ENCODE data around the gene PCP4L1.
"Not testable (repeated sequence)": the region's sequence is repeated elsewhere in the genome, so short reads cannot be mapped to it uniquely, and the experiment has no call there.

Gene PCP4L1

DNA sequence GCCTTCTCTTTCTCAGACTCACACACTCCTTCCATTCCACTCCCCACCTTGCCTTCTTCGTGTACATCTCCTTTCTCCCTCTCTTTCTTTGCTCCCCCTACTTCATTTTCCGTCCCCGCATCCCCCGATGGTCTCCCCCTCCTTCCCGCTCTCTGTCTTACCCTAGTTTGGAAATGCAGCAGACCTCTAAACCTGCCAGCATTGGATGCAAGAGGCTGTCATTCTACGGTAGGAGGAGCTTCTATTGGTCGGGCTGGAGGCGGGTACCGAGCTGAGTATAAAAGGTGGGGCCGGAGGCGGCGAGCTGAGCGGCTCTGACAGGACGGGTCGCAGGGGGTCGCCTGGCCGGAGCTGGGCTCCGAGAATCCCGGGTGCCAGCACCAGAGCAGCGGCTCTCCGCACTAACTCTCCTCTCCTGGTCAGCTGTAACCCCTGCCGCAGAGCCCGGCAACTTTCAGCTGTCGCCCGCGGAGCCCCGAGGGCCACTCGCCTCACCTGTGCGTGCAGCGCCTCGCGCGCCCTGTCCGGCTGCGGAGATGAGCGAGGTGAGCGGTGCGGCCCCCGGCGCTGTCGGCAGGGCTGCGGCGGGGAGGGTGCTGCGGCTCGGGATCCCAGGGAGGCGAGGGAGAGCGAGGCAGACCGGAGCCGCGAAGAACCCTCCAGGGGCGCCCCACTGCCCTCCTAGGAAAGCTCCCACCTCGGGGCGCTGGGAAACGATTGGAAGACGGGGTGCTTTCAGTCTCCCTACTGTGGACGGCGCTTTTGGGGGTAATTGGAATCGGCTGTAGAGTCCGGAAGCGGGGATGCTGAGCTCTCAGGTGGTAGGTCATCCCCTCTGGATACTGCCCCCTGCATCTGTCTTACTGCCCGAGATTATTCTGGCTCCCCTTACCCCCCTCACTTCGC lies at the start of gene PCP4L1:
PCP4L1 (plus strand) TSS at position 307 of the 906 bp plus-strand sequence; CDS start at position 537, 230 bp downstream.
- no peak for DNase-seq (ENCODE audit: low spot score)

DNA sequence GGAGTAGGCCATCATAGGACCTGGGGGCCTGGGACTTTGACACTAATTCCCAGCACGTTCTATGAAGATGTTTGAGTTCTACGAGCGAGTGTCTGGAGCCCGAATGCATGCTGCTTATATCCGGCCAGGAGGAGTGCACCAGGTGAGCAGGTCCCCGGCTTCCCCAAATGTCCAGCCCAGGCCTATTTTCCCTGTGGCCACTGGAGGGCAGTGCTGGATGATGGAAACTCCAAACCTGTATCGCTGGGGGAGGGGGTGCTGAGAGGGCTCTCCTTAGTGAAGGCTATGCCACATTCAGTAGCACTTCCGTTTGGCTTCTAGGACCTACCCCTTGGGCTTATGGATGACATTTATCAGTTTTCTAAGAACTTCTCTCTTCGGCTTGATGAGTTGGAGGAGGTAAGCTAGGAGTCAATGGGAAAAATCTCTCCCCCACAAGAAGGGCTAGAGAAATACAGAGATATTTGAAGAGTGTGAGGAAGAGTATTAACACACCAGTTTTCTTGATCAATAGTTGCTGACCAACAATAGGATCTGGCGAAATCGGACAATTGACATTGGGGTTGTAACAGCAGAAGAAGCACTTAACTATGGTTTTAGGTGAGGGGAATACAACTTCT lies 48.6 kb upstream of the PCP4L1 start:
- peak; percentile 90 for DNase-seq (ENCODE audit: low spot score)

DNA sequence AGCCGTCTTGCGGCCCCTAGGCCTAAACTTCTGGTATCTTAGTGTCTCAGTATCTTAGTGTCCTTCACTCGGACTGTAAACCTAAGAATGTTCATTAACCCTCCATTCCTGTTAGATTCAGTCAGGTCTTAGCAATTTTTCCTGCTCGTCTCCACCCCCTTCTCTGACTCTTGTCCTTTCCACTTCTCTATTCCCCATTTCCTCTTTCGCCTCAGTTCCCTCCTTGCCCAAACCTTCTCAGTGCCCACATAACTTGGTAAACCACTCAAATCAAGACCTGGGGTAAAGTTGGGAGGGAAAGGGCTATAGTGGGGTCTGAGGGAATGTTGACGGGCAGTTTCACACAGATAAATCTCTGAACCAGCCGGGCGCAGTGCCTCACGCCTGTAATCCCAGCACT lies 44.2 kb upstream of the PCP4L1 start:
- no peak for DNase-seq (ENCODE audit: low spot score)

DNA sequence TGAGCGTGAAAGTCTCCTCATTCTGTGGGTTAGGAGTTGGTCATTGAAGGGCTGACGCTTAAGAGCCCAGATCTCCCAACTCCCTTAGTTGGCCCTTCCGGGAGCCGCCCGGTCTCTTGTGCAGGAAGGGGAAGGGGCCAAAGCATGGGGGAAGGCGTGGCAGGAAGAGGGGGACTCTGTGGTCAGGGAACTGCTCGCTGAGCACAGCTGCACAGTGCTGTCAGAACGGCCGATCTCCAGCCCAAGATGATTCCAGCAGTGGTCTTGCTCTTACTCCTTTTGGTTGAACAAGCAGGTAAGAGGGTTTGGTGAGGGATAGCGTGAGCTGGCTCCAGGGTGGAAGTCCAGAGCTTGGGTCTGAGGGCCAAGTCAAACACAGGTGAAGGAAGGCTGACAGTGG lies 43.5 kb upstream of the PCP4L1 start, which contains the start of gene FCER1G:
FCER1G (plus strand) TSS at position 220 of the 400 bp plus-strand sequence; CDS start at position 247, 27 bp downstream.
- no peak for DNase-seq (ENCODE audit: low spot score)

DNA sequence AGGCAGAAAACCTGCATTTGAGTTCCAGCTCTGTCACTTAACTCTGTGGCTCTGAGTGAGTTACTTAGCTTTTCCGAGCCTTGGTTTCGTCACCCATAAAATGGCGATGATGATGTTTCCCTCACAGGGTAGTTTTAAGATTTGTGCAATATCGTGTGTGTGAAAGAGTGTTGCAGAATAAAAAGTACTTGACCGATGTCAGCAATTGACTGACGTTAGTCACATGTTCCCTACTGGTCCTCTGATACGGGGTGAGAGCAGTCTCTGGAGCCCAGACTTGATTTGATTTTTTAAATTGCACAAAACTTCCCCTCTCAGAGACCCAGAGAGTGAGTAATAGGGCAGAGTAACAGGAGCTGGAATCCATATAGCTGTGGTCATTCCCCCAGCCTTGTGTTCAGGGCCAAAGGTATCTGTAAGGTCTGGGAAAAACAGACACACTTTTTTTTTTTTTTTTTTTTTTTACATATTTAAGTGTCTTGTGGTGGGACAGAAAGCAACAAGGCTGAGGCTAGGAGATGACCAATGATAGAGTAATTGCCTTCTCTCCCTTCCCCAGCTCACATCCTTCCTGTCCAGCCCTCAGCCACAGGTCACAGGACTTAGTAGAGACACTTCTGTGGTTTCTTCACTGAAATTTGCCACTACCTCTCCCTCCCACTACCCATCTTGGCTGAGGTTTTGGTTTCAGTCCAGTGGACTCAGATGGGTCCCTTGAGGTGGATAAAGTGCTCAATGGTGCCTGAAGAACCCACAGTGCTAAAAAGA lies 41.4 kb upstream of the PCP4L1 start:
- DNase-seq (ENCODE audit: low spot score): no peak

DNA sequence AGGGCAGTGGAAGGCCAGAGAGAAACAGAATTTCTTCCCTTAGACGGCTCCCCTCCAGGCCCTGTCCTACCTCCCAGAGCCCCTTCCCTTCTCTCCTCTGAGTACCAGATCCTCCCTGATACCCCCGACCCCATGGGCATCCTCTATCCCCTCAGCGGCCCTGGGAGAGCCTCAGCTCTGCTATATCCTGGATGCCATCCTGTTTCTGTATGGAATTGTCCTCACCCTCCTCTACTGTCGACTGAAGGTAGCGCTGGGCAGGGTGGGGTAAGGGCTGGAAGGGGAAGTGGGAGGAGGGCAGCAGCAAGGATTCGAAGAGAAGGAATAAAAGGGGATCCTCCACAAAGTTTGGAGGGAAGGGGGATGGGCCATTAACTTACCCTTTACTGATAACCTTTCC lies 40.7 kb upstream of the PCP4L1 start:
- DNase-seq (ENCODE audit: low spot score): no peak

DNA sequence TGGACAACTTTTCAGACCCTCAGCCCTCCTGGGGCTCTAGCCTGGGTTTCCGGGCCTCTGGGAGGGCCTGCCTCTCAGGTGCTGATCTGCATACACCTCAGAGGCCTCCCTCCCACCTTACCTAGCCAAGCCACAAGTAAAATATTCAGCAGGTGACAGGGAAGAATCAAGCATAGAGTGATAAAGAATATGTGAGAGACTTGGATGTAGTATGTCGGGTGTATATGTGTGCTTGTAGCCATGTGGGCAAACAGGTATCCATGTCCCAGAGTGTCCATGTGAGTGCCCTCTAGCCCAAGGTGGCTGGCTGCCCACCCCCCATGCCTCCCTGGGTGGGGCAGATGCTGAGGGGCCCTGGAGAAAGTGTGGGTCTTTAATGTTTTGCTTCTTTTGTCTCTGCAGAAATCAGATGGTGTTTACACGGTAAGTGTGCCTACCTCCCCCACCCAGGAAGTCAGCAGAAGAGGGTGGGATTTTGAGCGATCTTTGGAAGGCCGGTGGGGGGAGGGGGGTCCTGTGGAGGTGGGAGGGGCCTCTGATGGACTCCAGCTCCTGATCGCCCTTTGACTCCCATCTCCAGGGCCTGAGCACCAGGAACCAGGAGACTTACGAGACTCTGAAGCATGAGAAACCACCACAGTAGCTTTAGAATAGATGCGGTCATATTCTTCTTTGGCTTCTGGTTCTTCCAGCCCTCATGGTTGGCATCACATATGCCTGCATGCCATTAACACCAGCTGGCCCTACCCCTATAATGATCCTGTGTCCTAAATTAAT lies 40.1 kb upstream of the PCP4L1 start:
- DNase-seq (ENCODE audit: low spot score): no peak

DNA sequence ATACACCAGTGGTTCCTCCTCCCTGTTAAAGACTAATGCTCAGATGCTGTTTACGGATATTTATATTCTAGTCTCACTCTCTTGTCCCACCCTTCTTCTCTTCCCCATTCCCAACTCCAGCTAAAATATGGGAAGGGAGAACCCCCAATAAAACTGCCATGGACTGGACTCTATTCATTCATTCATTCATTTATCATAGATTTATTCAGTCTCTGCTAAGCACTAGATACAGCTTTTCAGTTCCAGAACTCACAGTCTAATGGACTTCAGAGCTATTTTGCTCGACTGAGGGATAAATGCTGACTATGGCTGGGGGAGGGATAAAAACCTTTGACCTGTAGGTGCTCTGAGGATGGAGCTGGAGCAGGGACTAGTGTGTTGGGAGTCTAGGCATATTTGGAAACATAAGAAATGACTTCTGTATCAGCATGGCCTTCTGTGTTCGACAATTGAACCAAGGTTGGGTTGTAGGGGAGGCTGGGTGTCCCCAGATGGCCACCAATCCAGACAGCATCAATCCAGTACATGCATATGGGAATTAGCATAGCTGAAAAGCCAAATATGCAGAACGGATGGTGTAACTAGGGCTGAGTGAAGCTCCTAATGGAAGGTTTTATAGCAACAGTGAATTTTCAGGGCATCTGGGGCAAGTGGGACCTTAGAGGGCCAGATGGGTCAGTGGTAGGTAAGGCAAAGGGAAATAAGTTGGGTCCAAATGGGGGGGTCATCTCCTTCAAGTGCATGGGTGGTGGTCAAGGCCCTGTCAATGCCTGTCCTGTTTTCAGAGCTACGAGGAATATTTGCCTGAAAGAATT lies 39.3 kb upstream of the PCP4L1 start:
- DNase-seq (ENCODE audit: low spot score): no peak

DNA sequence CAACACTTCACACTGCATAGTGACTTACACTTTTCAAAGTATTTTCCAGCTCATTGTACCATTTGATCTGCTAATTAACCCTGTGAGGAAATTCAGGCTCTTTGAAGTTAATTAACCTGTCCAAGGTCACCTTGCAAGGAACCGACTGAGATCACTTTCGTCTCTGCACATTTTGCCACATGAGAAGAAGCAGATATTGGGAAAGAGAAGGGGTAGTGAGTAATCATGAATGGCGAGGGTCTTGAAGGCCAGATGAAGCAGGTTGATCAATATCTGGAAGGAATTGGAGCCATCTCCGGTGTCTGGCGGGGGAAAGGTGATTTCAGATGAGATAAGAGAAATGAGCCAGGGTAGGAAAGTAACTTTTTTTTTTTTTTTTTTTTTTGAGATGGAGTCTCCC lies 38.5 kb upstream of the PCP4L1 start:
- no peak for DNase-seq (ENCODE audit: low spot score)

DNA sequence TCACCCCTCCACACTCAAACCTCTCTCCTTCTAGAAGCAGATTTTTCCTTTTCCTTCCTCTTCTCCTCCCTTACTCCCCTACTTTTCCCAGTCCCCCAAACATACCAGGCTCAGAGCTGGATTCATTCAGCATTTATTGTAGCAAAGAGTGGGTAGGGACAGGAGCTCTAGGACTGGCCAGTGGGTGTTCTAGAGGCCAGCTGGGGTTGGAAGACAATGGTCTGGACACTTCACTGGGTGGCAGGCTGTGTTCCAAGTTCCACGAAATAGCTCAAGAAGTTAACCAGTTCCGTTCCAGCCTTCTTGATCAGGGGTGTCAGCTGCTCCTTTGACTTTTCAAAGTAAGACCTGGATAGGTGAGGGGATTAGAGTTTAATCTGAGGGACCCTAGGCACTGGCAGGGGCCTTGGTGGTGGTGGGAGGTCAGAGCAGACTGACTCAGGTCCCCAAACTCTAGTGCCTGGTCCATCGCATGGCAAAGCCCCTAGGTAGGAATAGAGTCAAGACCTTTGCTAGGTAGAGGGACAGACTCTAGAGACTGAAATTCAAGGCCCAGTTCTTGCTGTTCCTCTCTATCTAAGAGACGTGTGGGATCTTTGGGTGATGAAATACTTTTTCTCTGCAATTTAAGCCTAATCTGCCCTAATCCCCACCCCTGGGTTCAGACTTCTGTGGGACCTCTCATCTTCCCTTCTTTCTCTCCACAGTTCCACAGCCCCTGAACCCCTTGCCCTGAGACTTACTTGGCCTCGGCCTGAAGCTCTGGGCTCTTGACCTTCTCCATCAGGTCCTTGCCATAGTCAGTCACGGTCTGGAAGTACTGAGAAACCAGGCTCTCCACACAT lies 36.1 kb upstream of the PCP4L1 start:
- DNase-seq (ENCODE audit: low spot score): no peak

DNA sequence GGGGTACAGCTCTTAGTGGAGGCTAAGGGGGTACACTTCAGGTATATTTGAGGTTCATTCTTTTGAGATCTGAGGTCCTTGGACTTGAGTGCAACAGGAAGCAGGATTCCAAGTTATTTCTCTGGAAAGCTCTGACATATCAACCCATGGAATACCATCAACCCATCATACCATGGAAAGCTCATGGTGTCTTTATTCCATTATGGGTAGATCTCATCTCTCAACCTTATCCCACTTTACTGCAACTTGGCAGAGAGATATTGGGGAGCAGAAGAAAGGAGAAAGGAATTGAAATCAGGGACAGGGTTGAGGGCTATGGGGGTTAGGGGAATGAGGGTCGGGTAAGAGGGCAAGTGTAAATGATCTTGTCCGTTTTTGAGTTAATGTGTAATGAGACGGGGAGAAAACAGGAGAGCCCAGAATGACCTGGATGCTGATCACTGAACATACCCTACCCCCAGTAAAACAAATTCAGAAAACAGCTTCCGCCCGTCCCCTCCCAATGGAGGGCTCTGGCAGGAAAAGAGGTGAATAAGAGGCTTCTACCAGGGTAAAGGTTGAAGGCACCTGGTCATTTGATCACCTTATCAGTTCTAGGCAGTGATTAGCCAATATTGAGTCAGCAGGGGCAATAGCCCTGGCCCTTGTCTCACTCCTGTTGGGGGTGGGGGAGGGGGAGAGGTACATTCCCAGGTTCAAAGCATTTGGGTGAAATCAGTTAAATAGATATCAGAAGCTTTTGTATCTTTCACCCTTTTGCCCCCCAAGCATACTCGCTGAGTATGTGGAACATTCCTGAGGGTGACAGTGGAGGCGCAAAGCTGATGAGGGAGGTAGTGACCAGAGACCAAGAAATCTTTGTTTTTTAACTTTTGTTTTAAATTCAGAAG lies 34.5 kb upstream of the PCP4L1 start:
- DNase-seq (ENCODE audit: low spot score): no peak

DNA sequence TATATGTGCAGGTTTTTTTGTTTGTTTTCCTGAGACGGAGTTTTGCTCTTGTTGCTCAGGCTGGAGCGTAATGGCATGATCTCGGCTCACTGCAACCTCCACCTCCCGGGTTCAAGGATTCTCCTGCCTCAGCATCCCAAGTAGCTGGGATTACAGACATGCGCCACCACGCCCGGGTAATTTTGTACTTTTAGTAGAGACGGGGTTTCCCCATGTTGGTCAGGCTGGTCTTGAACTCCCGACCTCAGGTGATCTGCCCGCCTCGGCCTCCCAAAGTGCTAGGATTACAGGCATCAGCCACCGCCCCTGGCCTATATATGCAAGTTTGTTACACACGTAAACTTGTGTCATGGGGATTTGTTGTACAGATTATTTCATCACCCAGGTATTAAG lies 33.9 kb upstream of the PCP4L1 start:
- not testable (repeated sequence) for DNase-seq (ENCODE audit: low spot score)

DNA sequence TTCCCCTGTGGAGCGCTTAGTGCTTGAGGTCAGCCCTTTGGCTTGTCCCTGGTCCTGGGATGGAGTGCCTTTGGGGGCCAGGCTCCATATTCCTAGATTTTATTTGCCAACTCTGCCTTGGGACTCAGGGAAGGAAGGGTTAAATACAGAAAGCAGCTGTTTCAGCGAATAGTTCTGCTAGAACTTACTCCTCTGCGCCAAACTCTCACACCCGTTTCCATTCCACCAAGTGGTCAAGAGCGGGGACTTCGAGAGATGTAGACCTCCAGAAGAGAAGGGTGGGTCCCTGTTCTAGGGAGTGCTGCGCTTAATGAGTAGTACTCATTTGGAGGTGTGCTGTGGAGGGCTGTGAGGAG lies 33.4 kb upstream of the PCP4L1 start:
- DNase-seq (ENCODE audit: low spot score): no peak

DNA sequence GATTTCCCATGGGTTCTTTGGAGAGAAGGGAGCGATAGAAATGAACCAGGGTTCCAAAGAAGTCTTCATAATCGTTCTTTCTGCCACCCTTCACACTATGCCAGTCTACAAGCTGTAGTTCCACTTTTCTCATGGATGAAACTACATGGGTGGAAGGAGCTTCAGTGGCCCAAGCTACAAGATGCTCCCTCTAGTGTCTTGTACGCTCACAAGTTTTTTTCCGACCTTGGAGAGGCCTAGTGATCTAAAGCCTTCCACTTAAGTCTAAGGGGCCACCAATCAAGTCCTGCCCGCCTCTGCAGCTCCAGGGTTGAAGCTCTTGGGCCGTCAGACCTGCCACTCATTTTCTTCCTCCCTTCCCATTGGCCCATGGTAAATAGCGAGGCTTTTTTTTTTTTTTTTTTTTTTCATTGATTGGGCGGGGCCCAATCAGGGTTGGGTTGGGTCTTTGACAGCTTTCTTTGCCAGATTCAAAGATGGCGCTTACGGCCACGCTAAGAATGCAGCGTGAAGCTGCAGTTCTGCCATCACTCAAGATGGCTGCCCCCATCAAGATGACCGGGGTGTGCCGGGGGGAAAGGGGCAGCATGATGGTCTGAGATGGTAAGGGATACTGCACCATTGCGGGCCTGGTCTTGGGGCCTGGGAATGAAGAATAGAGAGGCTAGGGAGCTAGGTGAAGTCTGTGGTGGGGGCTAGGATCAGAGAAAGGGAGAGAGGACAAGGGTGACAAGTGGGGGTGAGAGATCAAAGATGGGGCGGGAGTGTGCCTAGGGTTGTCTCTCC lies 32.8 kb upstream of the PCP4L1 start, which contains the start of gene TOMM40L:
TOMM40L (plus strand) TSS at position 527 of the 786 bp plus-strand sequence. CDS start 430 bp downstream, outside the sequence.
- DNase-seq (ENCODE audit: low spot score): peak; percentile 95

DNA sequence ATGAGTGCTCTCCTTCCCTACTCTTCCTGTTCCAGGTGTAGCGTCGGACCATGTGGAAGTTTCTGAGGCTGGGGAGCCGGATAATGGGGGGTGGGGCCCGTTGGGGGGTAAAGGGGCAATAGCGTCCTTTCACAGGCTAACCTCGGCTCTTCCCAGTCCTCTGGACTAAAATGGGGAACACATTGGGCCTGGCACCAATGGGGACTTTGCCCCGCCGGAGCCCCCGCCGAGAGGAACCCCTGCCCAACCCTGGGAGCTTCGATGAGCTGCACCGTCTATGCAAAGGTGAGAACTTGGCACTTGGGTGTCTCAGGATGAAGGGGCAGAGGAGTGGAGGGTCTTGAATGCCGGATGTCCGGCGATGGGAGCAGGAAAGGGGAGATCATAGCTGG lies 32.2 kb upstream of the PCP4L1 start:
- no peak for DNase-seq (ENCODE audit: low spot score)

DNA sequence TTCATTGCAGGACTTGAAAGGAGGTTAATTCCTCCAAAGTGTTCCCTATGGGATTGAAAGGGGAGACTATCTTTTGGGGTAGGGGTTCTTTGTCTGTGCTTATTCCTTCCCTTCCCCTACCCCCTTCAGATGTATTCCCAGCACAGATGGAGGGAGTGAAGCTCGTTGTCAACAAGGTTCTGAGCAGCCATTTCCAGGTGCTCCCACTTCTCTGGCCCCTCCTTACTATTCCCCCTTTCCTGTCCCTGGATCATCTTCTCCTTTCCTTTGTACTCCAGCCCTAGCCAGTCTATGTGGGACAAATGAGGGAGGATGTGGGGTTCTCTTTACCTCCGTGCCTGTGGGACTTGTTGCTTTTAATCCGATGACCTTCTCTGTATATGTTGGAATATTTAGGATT lies 31.8 kb upstream of the PCP4L1 start:
- DNase-seq (ENCODE audit: low spot score): no peak

DNA sequence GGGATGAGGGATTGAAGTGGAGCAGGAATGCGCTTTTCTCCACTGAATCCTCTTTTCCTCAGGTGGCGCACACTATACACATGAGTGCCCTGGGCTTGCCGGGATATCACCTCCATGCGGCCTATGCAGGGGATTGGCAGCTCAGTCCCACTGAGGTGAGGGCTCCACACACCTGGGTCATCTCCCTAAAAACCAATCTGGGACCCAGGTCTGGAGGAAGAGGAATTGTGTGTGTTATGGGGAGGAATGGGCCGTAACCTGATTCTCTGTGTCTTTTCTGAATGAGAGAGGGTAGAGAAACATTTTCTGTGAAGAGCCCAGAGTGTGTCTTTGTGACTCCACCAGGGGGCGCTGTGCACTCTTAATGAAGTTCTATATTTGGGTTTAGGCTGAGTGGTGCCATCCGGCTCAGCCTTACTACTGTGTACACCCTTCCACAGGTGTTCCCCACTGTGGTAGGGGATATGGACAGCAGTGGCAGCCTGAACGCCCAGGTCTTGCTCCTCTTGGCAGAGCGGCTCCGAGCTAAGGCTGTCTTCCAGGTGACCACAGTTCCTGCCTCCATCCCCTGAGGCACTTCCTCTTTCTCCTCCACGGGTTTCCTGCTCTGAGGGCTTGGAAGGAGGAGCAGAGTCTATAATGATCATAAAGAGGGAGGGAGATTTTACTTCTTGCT lies 31.2 kb upstream of the PCP4L1 start:
- peak; percentile 81 for DNase-seq (ENCODE audit: low spot score)

DNA sequence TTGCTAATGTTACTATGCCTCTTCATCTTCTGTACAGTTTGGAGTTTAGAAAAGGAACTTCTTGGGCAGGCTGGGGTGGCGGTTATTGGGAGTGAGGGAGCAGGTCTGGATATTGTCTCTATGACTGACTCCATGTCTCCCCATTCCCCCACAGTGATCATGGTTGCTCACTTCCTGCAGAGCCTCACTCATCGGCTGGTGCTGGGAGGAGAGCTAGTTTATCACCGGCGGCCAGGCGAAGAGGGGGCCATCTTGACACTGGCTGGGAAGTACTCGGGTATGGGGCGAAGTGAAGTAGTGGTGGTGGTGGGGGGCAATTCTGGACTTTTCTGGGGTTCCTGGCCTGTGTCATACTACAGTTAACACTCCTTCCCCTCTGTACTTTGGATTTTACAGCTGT lies 30.5 kb upstream of the PCP4L1 start:
- no peak for DNase-seq (ENCODE audit: low spot score)

All from D341Med (cell line).